ENCODE data around the gene MAGEC3. TPM values are rescaled to one million over a fixed set of nuclear protein-coding genes. Genes with fewer than 3 reads are reported as not detected.

Gene MAGEC3
- total RNA-seq, 1 donor from 2014 or later, result 0.38 TPM

- Mint-ChIP-seq H3K27ac (no peak overlapping the region), H3K4me1 (no peaks in the 10 kb centered on the region), H3K27me3 (ENCODE audit: low read depth) (no peaks in the 10 kb centered on the region), H3K36me3 (no peaks in the 10 kb centered on the region), H3K4me3 (no peak overlapping the region), H3K9me3 (peaks cover 22% of the 10 kb centered on the region)
- no peak for DNase-seq (ENCODE audit: low spot score in 2 of 2, unreplicated experiment in 2 of 2)
- TF ChIP-seq, protein P1, sequence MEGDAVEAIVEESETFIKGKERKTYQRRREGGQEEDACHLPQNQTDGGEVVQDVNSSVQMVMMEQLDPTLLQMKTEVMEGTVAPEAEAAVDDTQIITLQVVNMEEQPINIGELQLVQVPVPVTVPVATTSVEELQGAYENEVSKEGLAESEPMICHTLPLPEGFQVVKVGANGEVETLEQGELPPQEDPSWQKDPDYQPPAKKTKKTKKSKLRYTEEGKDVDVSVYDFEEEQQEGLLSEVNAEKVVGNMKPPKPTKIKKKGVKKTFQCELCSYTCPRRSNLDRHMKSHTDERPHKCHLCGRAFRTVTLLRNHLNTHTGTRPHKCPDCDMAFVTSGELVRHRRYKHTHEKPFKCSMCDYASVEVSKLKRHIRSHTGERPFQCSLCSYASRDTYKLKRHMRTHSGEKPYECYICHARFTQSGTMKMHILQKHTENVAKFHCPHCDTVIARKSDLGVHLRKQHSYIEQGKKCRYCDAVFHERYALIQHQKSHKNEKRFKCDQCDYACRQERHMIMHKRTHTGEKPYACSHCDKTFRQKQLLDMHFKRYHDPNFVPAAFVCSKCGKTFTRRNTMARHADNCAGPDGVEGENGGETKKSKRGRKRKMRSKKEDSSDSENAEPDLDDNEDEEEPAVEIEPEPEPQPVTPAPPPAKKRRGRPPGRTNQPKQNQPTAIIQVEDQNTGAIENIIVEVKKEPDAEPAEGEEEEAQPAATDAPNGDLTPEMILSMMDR (IDR thresholded peaks at IDR 0.05; ENCODE audit: unreplicated experiment), result no peak
Observed at GRCh38 chrX:141941234-141941633, 103.1 kb downstream of the MAGEC3 start.

DNA sequence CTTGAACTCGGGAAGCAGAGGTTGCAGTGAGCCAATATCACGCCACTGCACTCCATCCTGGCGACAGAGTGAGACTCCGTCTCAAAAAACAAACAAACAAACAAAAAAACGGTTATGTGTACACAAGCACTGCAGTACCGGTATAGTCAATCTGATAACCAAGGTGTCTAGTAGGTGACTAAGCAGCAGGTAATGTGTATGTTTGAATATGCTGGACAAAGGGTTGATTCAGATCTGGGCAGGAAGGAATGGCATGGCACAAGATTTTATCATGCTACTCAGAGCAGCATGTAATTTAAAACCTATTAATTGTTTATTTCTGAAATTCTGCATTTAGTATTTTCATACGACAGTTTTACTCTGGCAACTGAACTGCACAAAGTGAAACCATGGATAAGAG, 107.3 kb downstream of the MAGEC3 start:
- no peaks in the 10 kb centered on the region for H3K4me1 Mint-ChIP-seq
- H3K27me3 Mint-ChIP-seq (ENCODE audit: low read depth), result no peaks in the 10 kb centered on the region
- no peaks in the 10 kb centered on the region for H3K36me3 Mint-ChIP-seq
- DNase-seq (ENCODE audit: low spot score in 2 of 2, unreplicated experiment in 2 of 2), result no peak
- TF ChIP-seq, protein P1 (IDR thresholded peaks at IDR 0.05; ENCODE audit: unreplicated experiment), result no peak
- no peak overlapping the region for H3K4me3 Mint-ChIP-seq
- peaks cover 36% of the 10 kb centered on the region for H3K9me3 Mint-ChIP-seq
- H3K27ac Mint-ChIP-seq, result no peak overlapping the region

DNA sequence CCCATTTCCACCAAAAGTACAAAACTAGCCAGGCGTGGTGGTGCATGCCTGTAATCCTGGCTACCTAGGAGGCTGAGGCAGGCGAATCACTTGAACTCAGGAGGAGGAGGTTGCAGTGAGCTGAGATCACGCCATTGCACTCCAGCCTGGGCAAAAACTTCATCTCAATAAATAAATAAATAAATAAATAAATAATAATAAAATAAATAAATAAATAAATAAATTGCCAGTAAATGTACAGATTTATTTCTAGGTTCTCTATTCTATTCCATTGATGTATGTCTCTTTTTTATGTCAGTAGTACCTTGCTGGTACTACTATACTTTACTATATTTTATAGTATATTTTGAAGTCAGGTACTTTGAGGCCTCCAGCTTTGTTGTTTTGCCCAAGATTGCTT, 109.2 kb downstream of the MAGEC3 start:
- H3K27me3 Mint-ChIP-seq (ENCODE audit: low read depth), result no peaks in the 10 kb centered on the region
- peaks cover 45% of the 10 kb centered on the region for H3K9me3 Mint-ChIP-seq
- H3K36me3 Mint-ChIP-seq, result no peaks in the 10 kb centered on the region
- no peak overlapping the region for H3K4me3 Mint-ChIP-seq
- H3K27ac Mint-ChIP-seq, result no peak overlapping the region
- TF ChIP-seq, protein P1 (IDR thresholded peaks at IDR 0.05; ENCODE audit: unreplicated experiment), result no peak
- no peaks in the 10 kb centered on the region for H3K4me1 Mint-ChIP-seq
- DNase-seq (ENCODE audit: low spot score in 2 of 2, unreplicated experiment in 2 of 2), result no peak

Other genes starting within 250 kb of the MAGEC3 start
- not detected in 3 replicates for gene SPANXA2, start 248.6 kb upstream of the MAGEC3 start, total RNA-seq
- gene SPANXD, start 139.6 kb upstream of the MAGEC3 start, total RNA-seq, result 0.36 to 0.82 TPM (median 0.58 TPM) in 3 replicates
- not detected in 3 replicates for gene MAGEC1, start 65.6 kb downstream of the MAGEC3 start, total RNA-seq